K562 (cell line): ENCODE data around the gene C2CD4C.

ENCODE experiments used
- CREBBP ChIP-seq: IDR thresholded peaks from one replicate; pipeline ENCODE4 v1.6.1; 2012; ENCODE audit warnings: low read depth, mild to moderate bottlenecking, control low read depth, inconsistent platforms, low read length
- EZH2 ChIP-seq: IDR thresholded peaks from 2 replicates; pipeline ENCODE4 v1.6.1; 2012; ENCODE audit warnings: low read depth, mild to moderate bottlenecking, inconsistent platforms, low read length, borderline replicate concordance
- IRF2 ChIP-seq: sonication (generic); formaldehyde crosslinking; IDR thresholded peaks from 2 replicates; pipeline ENCODE4 v1.8.1; 2022; ENCODE audit warnings: mild to moderate bottlenecking, missing genetic modification reagents
- LEF1 ChIP-seq: fragments of 450-650 bp; IDR thresholded peaks from 2 replicates; pipeline ENCODE4 v1.6.1; 2016; ENCODE audit warnings: mild to moderate bottlenecking
- POLR2AphosphoS5 ChIP-seq: IDR thresholded peaks from 2 replicates; pipeline ENCODE4 v1.6.1; 2011; ENCODE audit warnings: mild to moderate bottlenecking, low read depth, low read length, moderate library complexity; ENCODE audit not compliant: control insufficient read depth, insufficient read depth
- TF ChIP-seq, protein P1 (sequence below): IDR thresholded peaks from 2 replicates; pipeline ENCODE4 v1.6.1; 2016; ENCODE audit warnings: missing genetic modification characterization, missing compliant biosample characterization
- TF ChIP-seq, protein P2 (sequence below): sonication (generic); formaldehyde crosslinking; IDR thresholded peaks from 2 replicates; pipeline ENCODE4 v1.8.0; 2022; ENCODE audit warnings: missing genetic modification reagents, mild to moderate bottlenecking, moderate library complexity, borderline replicate concordance

DNA sequence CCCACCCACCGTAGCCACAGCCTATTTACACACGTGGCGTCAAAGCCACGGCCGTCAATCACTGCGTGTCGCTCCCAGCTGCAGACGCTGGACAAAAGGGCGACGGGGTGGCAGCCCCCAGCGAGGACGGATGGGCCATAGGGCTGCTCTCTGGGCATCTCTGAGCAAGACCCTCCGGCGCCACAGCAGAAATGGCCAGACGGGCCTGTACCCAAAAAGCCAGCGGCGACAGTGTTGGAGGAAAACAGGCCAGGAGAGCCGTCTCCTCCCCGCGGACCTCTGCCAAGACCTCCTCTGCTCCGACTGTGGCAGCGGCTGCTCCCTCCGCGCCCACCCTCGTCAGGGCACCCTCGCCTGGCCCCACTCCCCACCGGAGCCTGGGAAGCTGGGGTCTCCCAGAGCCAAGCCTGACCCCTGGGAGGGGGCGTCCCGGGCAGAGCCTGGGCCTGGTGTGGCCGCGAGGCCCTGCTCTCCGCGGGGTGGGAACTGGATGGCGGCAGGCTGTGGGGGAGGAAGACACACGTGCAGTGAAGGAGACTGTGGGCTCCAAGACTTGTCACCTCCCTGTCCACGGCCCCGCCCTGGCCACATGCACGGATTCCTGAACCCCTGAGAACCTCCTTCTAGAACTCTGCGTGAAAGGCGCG is 2.7 kb downstream of the C2CD4C start:
- TF ChIP-seq LEF1 (no peak), IRF2 (CRISPR knock-in tag) (no peak), EZH2 (no peak), POLR2AphosphoS5 (no peak), CREBBP (no peak)
- TF ChIP-seq, protein P1, sequence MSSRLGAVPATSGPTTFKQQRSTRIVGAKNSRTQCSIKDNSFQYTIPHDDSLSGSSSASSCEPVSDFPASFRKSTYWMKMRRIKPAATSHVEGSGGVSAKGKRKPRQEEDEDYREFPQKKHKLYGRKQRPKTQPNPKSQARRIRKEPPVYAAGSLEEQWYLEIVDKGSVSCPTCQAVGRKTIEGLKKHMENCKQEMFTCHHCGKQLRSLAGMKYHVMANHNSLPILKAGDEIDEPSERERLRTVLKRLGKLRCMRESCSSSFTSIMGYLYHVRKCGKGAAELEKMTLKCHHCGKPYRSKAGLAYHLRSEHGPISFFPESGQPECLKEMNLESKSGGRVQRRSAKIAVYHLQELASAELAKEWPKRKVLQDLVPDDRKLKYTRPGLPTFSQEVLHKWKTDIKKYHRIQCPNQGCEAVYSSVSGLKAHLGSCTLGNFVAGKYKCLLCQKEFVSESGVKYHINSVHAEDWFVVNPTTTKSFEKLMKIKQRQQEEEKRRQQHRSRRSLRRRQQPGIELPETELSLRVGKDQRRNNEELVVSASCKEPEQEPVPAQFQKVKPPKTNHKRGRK (tag): no peak
- TF ChIP-seq, protein P2, sequence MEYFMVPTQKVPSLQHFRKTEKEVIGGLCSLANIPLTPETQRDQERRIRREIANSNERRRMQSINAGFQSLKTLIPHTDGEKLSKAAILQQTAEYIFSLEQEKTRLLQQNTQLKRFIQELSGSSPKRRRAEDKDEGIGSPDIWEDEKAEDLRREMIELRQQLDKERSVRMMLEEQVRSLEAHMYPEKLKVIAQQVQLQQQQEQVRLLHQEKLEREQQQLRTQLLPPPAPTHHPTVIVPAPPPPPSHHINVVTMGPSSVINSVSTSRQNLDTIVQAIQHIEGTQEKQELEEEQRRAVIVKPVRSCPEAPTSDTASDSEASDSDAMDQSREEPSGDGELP (CRISPR knock-in tag): no peak
